Fibroblast of the aortic adventitia (primary cell): ENCODE results near the gene EPM2A. TPM values are rescaled to one million over a fixed set of nuclear protein-coding genes. Genes with fewer than 3 reads are reported as not detected.
"Not testable (repeated sequence)": the region's sequence is repeated elsewhere in the genome, so short reads cannot be mapped to it uniquely, and the experiment has no call there.

ENCODE experiments used
- DNase-seq: peaks from one replicate; pipeline ENCODE4 v3.0.0-alpha.2; 2010; ENCODE audit warnings: low read depth
- H3K4me3 ChIP-seq: 2 replicates; pipeline ENCODE4 v1.5.1; 2011; ENCODE audit warnings: low read depth, mild to moderate bottlenecking, control low read depth, low read length, moderate library complexity
- CTCF ChIP-seq: IDR thresholded peaks from 2 replicates; pipeline ENCODE4 v1.5.1; 2011; ENCODE audit warnings: mild to moderate bottlenecking, low read length, control low read depth, inconsistent platforms; ENCODE audit not compliant: insufficient read depth
- total RNA-seq: library from RNA; depleted of rRNA; stranded (reverse); fragments of >200 nt; gene quantifications from 2 replicates; pipeline ENCODE4 v1.2.3, GENCODE V29; 2012; ENCODE audit warnings: low replicate concordance

EPM2A gene
- total RNA-seq, 1 donor: 8.0 TPM

- TF ChIP-seq CTCF: no peak
- no peak overlapping the region for H3K4me3 ChIP-seq
- no peak for DNase-seq
Observed at GRCh38 chr6:145707397-145707796, 27.9 kb downstream of the EPM2A start.

DNA sequence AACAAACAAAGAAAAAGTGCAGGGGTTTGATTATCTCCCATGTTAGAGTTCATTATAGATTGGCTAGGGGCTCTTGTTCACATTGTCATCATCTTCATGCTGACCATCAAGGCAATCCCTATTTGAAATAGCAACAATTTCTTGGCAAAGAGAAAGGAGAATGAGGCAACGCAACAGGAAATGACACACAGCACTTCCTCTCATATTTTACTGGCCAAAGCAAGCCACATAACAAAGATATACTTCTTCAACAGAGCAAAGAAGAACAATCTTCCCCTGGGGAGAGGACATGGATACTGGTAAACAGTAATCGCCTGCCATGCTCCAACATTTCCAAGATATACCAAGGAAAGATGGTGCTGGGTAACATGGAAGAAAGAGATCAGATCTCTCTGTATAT is 29.8 kb downstream of the EPM2A start:
- H3K4me3 ChIP-seq: no peak overlapping the region
- DNase-seq: peak; percentile 72
- TF ChIP-seq CTCF: no peak

GRCh38 chr6:145704143-145704781 is 31.1 kb downstream of the EPM2A start:
- peak; percentile 55 for DNase-seq
- peak; percentile 47 for TF ChIP-seq CTCF
- H3K4me3 ChIP-seq: no peak overlapping the region

DNA sequence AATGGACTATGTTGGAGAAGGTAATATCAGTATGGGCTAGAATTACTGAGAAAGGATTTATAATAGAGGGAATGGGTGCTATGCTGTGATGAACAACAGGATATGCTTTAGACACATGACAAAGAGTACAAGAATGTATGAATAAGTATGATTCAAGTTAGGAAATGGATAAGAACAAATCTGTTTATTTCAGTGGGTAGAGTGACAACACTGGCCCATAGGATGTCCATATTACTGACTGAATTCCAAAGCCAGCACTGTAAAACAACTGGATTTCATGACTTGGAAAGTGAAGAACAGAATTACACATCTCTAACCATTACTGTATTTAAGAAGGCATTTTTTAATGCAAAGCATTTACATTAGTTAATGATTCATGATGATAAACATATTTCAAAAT is 35.9 kb downstream of the EPM2A start:
- no peak for TF ChIP-seq CTCF
- H3K4me3 ChIP-seq: no peak overlapping the region
- peak; percentile 68 for DNase-seq

DNA sequence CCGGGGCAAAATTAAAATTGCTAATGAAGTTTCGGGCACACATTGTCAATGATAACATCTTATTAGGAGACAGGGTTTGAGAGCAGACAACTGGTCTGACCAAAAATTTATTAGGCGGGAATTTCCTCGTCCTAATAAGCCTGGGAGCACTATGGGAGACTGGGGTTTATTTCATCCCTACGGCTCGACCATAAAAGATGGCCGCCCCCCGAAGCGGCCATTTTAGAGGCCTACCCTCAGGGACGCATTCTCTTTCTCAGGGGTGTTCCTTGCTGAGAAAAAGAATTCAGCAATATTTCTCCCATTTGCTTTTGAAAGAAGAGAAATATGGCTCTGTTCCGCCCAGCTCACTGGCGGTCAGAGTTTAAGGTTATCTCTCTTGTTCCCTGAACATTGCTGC is 37.9 kb downstream of the EPM2A start:
- not testable (repeated sequence) for DNase-seq, H3K4me3 ChIP-seq

DNA sequence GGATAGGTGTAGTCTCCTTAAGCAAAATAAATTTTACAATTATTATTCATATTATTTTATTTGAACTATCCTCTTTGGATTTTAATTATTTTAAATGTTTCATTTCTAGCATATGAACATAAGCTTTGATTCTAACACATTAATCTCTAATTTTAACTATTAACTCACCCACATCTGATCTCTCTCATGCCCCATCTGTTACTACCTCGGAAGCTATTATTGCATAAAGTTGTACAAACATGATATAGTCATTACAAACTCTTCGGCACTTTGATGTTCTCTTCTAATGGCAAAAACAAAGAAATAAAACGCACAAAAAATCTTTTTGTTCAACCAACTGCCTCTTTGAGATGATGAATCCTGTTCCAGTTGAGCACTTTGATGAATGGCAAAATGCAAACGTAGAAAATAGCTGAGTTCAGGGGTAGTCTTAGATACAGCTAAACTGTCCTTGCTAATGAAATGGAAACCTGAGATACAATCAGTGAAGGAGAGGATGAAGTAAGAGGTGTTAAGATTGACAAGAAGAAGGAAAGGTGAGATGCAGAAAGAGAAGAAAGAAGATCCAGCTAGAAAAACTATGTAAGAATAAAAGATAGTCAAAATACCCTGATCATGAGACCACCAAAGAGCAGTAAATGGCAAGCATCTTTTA is 41.1 kb downstream of the EPM2A start:
- TF ChIP-seq CTCF: no peak
- no peak overlapping the region for H3K4me3 ChIP-seq
- DNase-seq: no peak

GRCh38 chr6:145690969-145691368 is 44.4 kb downstream of the EPM2A start:
- TF ChIP-seq CTCF: no peak
- DNase-seq: no peak
- H3K4me3 ChIP-seq: no peak overlapping the region
